Activated CD8-positive, alpha-beta memory T cell treated with anti-CD3 and anti-CD28 coated beads, Interleukin-2, amount 10 ng/mL, durations not matched to agents 7 days and 5 days (primary cell): Measurements from ENCODE around the gene OR4L1. TPM values are rescaled to one million over a fixed set of nuclear protein-coding genes. Genes with fewer than 3 reads are reported as not detected.

Experiments
- total RNA-seq, 2 experiments: library from RNA; stranded (reverse); gene quantifications; one replicate each; pipeline ENCODE4 v1.2.3, GENCODE V29; 2021

OR4L1 gene
- total RNA-seq, 2 experiments from 2014 or later, result not detected

Other genes starting within 250 kb of the OR4L1 start
- gene OR4K2, start 184.9 kb upstream of the OR4L1 start, total RNA-seq, result not detected
- not detected for gene OR4K5, start 139.4 kb upstream of the OR4L1 start, total RNA-seq
- not detected for gene OR4K1, start 129.1 kb upstream of the OR4L1 start, total RNA-seq
- gene OR4K15, start 84.5 kb upstream of the OR4L1 start, total RNA-seq, result not detected
- not detected for gene OR4Q2, start 57.9 kb upstream of the OR4L1 start, total RNA-seq
- not detected for gene OR4K14, start 40.7 kb upstream of the OR4L1 start, total RNA-seq
- not detected for gene OR4K13, start 24.0 kb upstream of the OR4L1 start, total RNA-seq
- not detected for gene OR4K17, start 50.7 kb downstream of the OR4L1 start, total RNA-seq
- not detected for gene OR4N5, start 78.8 kb downstream of the OR4L1 start, total RNA-seq
- not detected for gene OR11G2, start 130.9 kb downstream of the OR4L1 start, total RNA-seq
- not detected for gene OR11H6, start 163.7 kb downstream of the OR4L1 start, total RNA-seq
- not detected for gene OR11H7, start 168.9 kb downstream of the OR4L1 start, total RNA-seq
- gene OR11H4, start 179.2 kb downstream of the OR4L1 start, total RNA-seq, result not detected
- gene TTC5, start 245.9 kb downstream of the OR4L1 start, total RNA-seq, result 10 to 100 TPM; 22.4 to 24.4 TPM